GM12892 (cell line): ENCODE results near the gene TRPM5.

Experiments used
- POLR2A ChIP-seq: IDR thresholded peaks from 2 replicates; pipeline ENCODE4 v1.6.1; 2011; ENCODE audit warnings: low read depth, low read length, control low read depth
- POLR2AphosphoS5 ChIP-seq: IDR thresholded peaks from 2 replicates; pipeline ENCODE4 v1.6.1; 2011; ENCODE audit warnings: low read depth, low read length, control low read depth
- TAF1 ChIP-seq: IDR thresholded peaks from 2 replicates; pipeline ENCODE4 v1.6.1; 2011; ENCODE audit warnings: low read depth, mild to moderate bottlenecking, control low read depth, low read length, borderline replicate concordance

GRCh38 chr11:2410616-2411015, 33.7 kb downstream of the TRPM5 start:
- no peak for TF ChIP-seq POLR2AphosphoS5
- no peak for TF ChIP-seq POLR2A
- no peak for TF ChIP-seq TAF1
